HEK293 (cell line): ENCODE measurements around the gene TP53BP2.
"Not testable (repeated sequence)": the region's sequence is repeated elsewhere in the genome, so short reads cannot be mapped to it uniquely, and the experiment has no call there.

Experiments used
- CTCF ChIA-PET: fragments of 350-600 bp; formaldehyde crosslinking; extraction: SDS; loops from one replicate; lab custom pipeline; 2021; ENCODE audit warnings: antibody characterized with exemption; lab: Yijun Ruan, JAX
- POLR2A ChIA-PET: fragments of 300-600 bp; formaldehyde crosslinking; extraction: SDS; loops from one replicate; lab custom pipeline; 2020; ENCODE audit warnings: antibody characterized with exemption, inconsistent platforms; lab: Yijun Ruan, JAX
- H3K27ac ChIP-seq: fragments of 200-500 bp; sonication (Bioruptor generic); 2 replicates; pipeline ENCODE4 v1.5.1; 2014; ENCODE audit warnings: low read depth, low read length, control low read depth, inconsistent platforms; ENCODE audit errors: extremely low read depth
- H3K36me3 ChIP-seq, 2 experiments: fragments of 200-500 bp in 1 of 2; sonication (Bioruptor generic) in 1 of 2; 1 replicate in 1 of 2; 2 replicates in 1 of 2; pipeline ENCODE4 v1.5.1; 2014 to 2017; ENCODE audit warnings: inconsistent platforms in 2 of 2, low read length in 2 of 2; ENCODE audit not compliant: control insufficient read depth in 2 of 2, insufficient read depth in 1 of 2
- H3K4me1 ChIP-seq: fragments of 200-500 bp; sonication (Bioruptor generic); 2 replicates; pipeline ENCODE4 v1.5.1; 2014; ENCODE audit warnings: mild to moderate bottlenecking, low read length, inconsistent platforms; ENCODE audit not compliant: control insufficient read depth, insufficient read depth
- H3K4me3 ChIP-seq: 2 replicates; pipeline ENCODE4 v1.5.1; 2011; ENCODE audit warnings: low read depth, mild to moderate bottlenecking, control low read depth, low read length, moderate library complexity
- H3K9me3 ChIP-seq: fragments of 200-500 bp; sonication (Bioruptor generic); 2 replicates; pipeline ENCODE4 v1.5.1; 2014; ENCODE audit warnings: low read depth, low read length, inconsistent platforms; ENCODE audit not compliant: control insufficient read depth, insufficient read depth
- BCL11B ChIP-seq: fragments of 450-650 bp; formaldehyde crosslinking; IDR thresholded peaks from 2 replicates; pipeline ENCODE4 v1.5.1; 2016; ENCODE audit warnings: low read depth, missing biosample characterization, missing genetic modification characterization
- ZBTB11 ChIP-seq: fragments of 450-650 bp; formaldehyde crosslinking; conservative IDR thresholded peaks from 2 replicates; pipeline ENCODE4 v1.5.1; 2016; ENCODE audit warnings: low read depth, missing biosample characterization, missing genetic modification characterization
- ZBTB7A ChIP-seq: fragments of 450-650 bp; formaldehyde crosslinking; IDR thresholded peaks from 2 replicates; pipeline ENCODE4 v1.5.1; 2016; ENCODE audit warnings: low read depth, missing biosample characterization, missing genetic modification characterization
- ZNF184 ChIP-seq: fragments of 450-650 bp; IDR thresholded peaks from 2 replicates; pipeline ENCODE4 v1.5.1; 2018; ENCODE audit warnings: missing biosample characterization, mild to moderate bottlenecking, missing genetic modification characterization
- ZNF221 ChIP-seq: fragments of 450-650 bp; formaldehyde crosslinking; IDR thresholded peaks from 2 replicates; pipeline ENCODE4 v1.5.1; 2017; ENCODE audit warnings: missing biosample characterization, missing genetic modification characterization, borderline replicate concordance
- ZNF26 ChIP-seq: fragments of 450-650 bp; formaldehyde crosslinking; IDR thresholded peaks from 2 replicates; pipeline ENCODE4 v1.5.1; 2016; ENCODE audit warnings: missing biosample characterization, missing genetic modification characterization
- ZNF341 ChIP-seq: fragments of 450-650 bp; formaldehyde crosslinking; IDR thresholded peaks from 2 replicates; pipeline ENCODE4; 2016; ENCODE audit warnings: low read depth, missing biosample characterization, missing genetic modification characterization
- ZNF426 ChIP-seq: fragments of 450-650 bp; formaldehyde crosslinking; IDR thresholded peaks from 2 replicates; pipeline ENCODE4 v1.5.1; 2017; ENCODE audit warnings: missing biosample characterization, missing genetic modification characterization, mild to moderate bottlenecking, inconsistent platforms, moderate library complexity
- ZNF600 ChIP-seq: fragments of 450-650 bp; formaldehyde crosslinking; IDR thresholded peaks from 2 replicates; pipeline ENCODE4 v1.5.1; 2016; ENCODE audit warnings: missing biosample characterization, missing genetic modification characterization
- TF ChIP-seq, protein P1 (sequence below): fragments of 450-650 bp; formaldehyde crosslinking; IDR thresholded peaks from 2 replicates; pipeline ENCODE4 v1.5.1; 2016; ENCODE audit warnings: missing biosample characterization, missing genetic modification characterization
- TF ChIP-seq, protein P2 (sequence below): fragments of 450-650 bp; formaldehyde crosslinking; IDR thresholded peaks from 2 replicates; pipeline ENCODE4 v1.5.1; 2016; ENCODE audit warnings: missing biosample characterization, missing genetic modification characterization
- TF ChIP-seq, protein P3 (sequence below): fragments of 450-650 bp; formaldehyde crosslinking; IDR thresholded peaks from 2 replicates; pipeline ENCODE4 v1.5.1; 2016; ENCODE audit warnings: missing biosample characterization, missing genetic modification characterization

The TP53BP2 gene

GRCh38 chr1:223741861-223742260 lies 103.9 kb downstream of the TP53BP2 start (continued):
- TF ChIP-seq, protein P1, sequence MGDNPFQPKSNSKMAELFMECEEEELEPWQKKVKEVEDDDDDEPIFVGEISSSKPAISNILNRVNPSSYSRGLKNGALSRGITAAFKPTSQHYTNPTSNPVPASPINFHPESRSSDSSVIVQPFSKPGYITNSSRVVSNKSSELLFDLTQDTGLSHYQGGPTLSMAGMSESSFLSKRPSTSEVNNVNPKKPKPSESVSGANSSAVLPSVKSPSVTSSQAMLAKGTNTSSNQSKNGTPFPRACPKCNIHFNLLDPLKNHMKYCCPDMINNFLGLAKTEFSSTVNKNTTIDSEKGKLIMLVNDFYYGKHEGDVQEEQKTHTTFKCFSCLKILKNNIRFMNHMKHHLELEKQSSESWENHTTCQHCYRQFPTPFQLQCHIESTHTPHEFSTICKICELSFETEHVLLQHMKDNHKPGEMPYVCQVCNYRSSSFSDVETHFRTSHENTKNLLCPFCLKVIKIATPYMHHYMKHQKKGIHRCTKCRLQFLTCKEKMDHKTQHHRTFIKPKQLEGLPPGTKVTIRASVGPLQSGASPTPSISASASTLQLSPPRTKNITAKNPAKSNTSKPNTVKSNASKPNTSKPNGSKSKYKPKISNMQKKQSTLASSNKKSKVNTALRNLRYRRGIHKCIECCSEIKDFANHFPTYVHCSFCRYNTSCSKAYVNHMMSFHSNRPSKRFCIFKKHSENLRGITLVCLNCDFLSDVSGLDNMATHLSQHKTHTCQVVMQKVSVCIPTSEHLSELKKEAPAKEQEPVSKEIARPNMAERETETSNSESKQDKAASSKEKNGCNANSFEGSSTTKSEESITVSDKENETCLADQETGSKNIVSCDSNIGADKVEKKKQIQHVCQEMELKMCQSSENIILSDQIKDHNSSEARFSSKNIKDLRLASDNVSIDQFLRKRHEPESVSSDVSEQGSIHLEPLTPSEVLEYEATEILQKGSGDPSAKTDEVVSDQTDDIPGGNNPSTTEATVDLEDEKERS (tag by site-specific recombination) = no peak
- TF ChIP-seq BCL11B = no peak
- TF ChIP-seq ZNF184 (tag by site-specific recombination) = no peak
- TF ChIP-seq, protein P2, sequence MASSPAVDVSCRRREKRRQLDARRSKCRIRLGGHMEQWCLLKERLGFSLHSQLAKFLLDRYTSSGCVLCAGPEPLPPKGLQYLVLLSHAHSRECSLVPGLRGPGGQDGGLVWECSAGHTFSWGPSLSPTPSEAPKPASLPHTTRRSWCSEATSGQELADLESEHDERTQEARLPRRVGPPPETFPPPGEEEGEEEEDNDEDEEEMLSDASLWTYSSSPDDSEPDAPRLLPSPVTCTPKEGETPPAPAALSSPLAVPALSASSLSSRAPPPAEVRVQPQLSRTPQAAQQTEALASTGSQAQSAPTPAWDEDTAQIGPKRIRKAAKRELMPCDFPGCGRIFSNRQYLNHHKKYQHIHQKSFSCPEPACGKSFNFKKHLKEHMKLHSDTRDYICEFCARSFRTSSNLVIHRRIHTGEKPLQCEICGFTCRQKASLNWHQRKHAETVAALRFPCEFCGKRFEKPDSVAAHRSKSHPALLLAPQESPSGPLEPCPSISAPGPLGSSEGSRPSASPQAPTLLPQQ = no peak
- TF ChIP-seq ZNF221 (tag by site-specific recombination) = no peak
- TF ChIP-seq ZBTB7A (tag by site-specific recombination) = no peak
- no peak for TF ChIP-seq ZNF426

DNA sequence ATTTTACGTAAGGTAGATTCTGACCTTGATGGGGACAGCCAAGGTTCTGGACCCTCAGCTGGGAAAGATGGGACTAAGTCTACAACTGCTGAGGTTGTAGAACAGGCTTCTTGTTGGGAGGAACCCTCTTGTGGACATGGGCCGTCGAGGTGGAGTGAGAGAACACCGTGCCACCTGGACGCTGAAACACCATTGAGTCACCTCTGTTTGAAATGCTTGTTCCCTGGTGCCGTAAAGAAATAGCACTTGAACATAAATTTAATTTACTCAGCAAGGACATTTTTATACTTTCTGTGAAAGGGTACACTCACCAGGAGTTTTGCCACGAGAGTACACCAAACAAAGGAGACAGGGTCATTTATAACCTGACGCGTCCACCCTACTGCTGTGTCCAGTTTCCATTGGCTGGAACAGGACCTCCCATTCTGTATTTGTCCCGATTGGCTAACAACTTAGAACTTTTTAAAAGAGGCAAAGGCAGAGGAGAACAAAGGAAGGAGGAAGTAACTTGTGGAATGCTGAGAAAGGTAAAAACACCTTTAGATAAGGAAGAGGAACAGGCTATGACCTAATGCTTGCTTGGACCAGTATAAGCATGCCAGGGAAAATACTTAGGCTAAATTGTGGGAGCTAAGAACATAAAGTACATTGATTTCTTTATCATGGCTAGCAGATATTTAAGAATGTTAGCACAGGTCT lies 105.6 kb downstream of the TP53BP2 start:
- H3K27ac ChIP-seq, H3K9me3 ChIP-seq, POLR2A ChIA-PET, H3K4me3 ChIP-seq: not testable (repeated sequence)
- CTCF ChIA-PET = interaction anchor here (5.9 kb wide), 1 partner anchor 10 kb away, joined by 37 read pairs; no protein-coding TSS in a partner anchor
- peaks cover 24% of the 10 kb centered on the region for H3K4me1 ChIP-seq
- TF ChIP-seq ZNF600 (tag by site-specific recombination) = 0 out of 2 replicates have a peak, but pooled peaks have one; percentile 3
- peaks cover 7 to 20% of the 10 kb centered on the region in 2 experiments for H3K36me3 ChIP-seq

DNA sequence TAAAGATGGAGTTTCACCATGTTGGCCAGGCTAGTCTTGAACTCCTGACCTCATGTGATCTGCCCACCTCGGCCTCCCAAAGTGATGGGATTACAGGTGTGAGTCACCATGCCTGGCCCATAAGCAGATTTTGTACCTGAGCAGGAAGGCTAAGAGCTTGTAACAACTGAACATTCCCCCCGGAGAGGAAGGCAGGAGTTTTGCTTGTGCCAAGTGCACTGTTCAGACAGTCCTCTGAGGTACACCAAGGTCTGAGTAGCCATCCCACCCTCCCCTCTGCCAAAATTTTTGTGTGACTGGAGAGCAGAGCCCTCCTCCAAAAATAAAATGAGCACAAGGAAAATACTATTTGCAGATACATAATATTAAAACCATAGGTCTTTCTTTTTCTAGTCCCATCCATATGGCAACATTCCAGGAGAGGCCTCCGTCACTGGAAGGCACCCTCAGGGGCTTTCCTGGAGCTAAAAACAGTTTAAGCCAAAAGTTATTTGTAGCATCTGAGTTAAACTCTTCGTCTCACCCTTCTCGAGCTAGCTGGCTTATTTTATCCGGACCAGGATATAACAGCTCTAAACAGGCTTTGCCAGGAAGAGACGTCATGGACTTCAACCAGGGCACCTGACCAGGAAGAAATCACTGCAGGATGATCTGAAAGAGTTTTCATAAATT lies 106.2 kb downstream of the TP53BP2 start:
- CTCF ChIA-PET = interaction anchor here (0.6 to 5.9 kb wide), 4 partner anchors 11 to 606 kb away, joined by 3 to 37 read pairs (median 4); no protein-coding TSS in a partner anchor
- peaks cover 2 to 15% of the 10 kb centered on the region in 2 experiments; a peak in 2 of 3 replicates for H3K36me3 ChIP-seq
- no peaks in the 10 kb centered on the region for H3K9me3 ChIP-seq
- H3K4me3 ChIP-seq = no peak overlapping the region
- POLR2A ChIA-PET = interaction anchor here (1.4 kb wide), 1 partner anchor 329 kb away, joined by 3 read pairs; no protein-coding TSS in a partner anchor
- peaks cover 24% of the 10 kb centered on the region for H3K4me1 ChIP-seq
- H3K27ac ChIP-seq = no peak overlapping the region
- TF ChIP-seq ZNF600 (tag by site-specific recombination) (peak; percentile 23; the same call in 1 of the 2 replicates), ZNF341 (tag by site-specific recombination) (peak; percentile 52; the same call in 1 of the 2 replicates), ZBTB11 (tag by site-specific recombination) (no peak), ZNF26 (tag by site-specific recombination) (no peak)
- TF ChIP-seq, protein P3, sequence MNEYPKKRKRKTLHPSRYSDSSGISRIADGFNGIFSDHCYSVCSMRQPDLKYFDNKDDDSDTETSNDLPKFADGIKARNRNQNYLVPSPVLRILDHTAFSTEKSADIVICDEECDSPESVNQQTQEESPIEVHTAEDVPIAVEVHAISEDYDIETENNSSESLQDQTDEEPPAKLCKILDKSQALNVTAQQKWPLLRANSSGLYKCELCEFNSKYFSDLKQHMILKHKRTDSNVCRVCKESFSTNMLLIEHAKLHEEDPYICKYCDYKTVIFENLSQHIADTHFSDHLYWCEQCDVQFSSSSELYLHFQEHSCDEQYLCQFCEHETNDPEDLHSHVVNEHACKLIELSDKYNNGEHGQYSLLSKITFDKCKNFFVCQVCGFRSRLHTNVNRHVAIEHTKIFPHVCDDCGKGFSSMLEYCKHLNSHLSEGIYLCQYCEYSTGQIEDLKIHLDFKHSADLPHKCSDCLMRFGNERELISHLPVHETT (tag by site-specific recombination) = 0 out of 2 replicates have a peak, but pooled peaks have one; percentile 16
